Measurements from ENCODE around the gene SYDE1.

SYDE1 gene

DNA sequence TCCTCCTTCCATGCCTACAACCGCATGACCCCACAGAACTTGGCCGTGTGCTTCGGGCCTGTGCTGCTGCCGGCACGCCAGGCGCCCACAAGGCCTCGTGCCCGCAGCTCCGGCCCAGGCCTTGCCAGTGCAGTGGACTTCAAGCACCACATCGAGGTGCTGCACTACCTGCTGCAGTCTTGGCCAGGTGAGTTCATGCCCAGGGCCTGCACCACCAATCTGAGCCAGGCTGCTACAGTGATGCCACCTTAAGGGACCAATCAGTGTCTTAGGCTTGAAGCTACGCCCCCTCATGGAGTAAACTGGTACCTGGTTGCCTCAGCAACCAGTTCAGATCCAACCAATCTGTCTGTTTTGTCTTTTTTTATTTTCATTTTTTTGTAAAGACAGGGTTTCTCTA is 5.2 kb downstream of the SYDE1 start:
- no peaks in the 10 kb centered on the region for H4K20me1 ChIP-seq (ENCODE audit: low read depth, low read length)
- no peaks in the 10 kb centered on the region for H3F3A ChIP-seq (ENCODE audit: insufficient read depth)
- no peaks in the 10 kb centered on the region for H3K36me3 ChIP-seq (ENCODE audit: low read length)
- no peak overlapping the region for H2AFZ ChIP-seq (ENCODE audit: low read depth, low read length, severe bottlenecking)
- no peak overlapping the region for H3K4me2 ChIP-seq (ENCODE audit: low read depth, low read length, poor library complexity, severe bottlenecking)
- no peaks in the 10 kb centered on the region for H3K27me3 ChIP-seq (ENCODE audit: low read length)
- H3K4me3 ChIP-seq (ENCODE audit: insufficient read depth, low read length, poor library complexity, severe bottlenecking), result no peak overlapping the region
- no peaks in the 10 kb centered on the region for H3K9me2 ChIP-seq (replicated peaks; ENCODE audit: insufficient read depth, low read length)
- no peaks in the 10 kb centered on the region for H3K79me2 ChIP-seq (ENCODE audit: insufficient read depth, low read length)
- no peaks in the 10 kb centered on the region for H3K9me3 ChIP-seq (ENCODE audit: insufficient read depth, low read length)
- H3K9ac ChIP-seq (ENCODE audit: low read length), result no peak overlapping the region
- no peak overlapping the region for H3K27ac ChIP-seq (ENCODE audit: low read depth, low read length)
- TF ChIP-seq, protein P1, sequence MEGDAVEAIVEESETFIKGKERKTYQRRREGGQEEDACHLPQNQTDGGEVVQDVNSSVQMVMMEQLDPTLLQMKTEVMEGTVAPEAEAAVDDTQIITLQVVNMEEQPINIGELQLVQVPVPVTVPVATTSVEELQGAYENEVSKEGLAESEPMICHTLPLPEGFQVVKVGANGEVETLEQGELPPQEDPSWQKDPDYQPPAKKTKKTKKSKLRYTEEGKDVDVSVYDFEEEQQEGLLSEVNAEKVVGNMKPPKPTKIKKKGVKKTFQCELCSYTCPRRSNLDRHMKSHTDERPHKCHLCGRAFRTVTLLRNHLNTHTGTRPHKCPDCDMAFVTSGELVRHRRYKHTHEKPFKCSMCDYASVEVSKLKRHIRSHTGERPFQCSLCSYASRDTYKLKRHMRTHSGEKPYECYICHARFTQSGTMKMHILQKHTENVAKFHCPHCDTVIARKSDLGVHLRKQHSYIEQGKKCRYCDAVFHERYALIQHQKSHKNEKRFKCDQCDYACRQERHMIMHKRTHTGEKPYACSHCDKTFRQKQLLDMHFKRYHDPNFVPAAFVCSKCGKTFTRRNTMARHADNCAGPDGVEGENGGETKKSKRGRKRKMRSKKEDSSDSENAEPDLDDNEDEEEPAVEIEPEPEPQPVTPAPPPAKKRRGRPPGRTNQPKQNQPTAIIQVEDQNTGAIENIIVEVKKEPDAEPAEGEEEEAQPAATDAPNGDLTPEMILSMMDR (IDR thresholded peaks at IDR 0.05; ENCODE audit: insufficient read depth, low read length, poor library complexity, severe bottlenecking), result no peak
- no peak for TF ChIP-seq EZH2phosphoT487 (conservative IDR thresholded peaks at IDR 0.05; ENCODE audit: low read length)

DNA sequence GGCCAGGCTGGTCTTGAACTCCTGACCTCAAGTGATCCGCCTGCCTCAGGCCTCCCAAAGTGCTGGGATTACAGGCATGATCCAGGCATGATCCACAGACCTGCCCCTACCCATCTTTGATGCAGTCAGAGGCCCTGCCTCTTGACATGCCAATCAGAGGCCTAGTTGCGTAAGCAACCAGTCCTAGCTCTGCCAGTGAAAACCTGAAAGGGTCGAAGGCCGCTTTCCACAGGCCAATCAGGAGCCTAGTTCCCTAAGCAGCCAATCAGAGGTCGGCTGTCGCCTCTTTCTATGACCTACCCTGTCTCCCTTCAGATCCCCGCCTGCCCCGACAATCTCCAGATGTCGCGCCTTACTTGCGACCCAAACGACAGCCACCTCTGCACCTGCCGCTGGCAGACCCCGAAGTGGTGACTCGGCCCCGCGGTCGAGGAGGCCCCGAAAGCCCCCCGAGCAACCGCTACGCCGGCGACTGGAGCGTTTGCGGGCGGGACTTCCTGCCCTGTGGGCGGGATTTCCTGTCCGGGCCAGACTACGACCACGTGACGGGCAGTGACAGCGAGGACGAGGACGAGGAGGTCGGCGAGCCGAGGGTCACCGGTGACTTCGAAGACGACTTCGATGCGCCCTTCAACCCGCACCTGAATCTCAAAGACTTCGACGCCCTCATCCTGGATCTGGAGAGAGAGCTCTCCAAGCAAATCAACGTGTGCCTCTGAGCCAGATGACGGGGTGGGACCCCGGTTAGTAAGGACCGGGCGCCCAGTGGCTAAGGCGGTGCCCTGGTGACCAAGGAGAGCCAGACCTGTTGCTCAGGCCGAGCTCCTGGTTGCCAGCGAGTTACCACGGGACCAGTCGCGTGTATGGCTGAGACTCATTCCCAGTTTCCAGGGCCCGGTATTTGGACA is 6.3 kb downstream of the SYDE1 start:
- H4K20me1 ChIP-seq (ENCODE audit: low read depth, low read length), result no peaks in the 10 kb centered on the region
- H3F3A ChIP-seq (ENCODE audit: insufficient read depth), result no peaks in the 10 kb centered on the region
- H3K9me2 ChIP-seq (replicated peaks; ENCODE audit: insufficient read depth, low read length), result no peaks in the 10 kb centered on the region
- no peak overlapping the region for H3K4me3 ChIP-seq (ENCODE audit: insufficient read depth, low read length, poor library complexity, severe bottlenecking)
- TF ChIP-seq, protein P1 (IDR thresholded peaks at IDR 0.05; ENCODE audit: insufficient read depth, low read length, poor library complexity, severe bottlenecking), result no peak
- TF ChIP-seq EZH2phosphoT487 (conservative IDR thresholded peaks at IDR 0.05; ENCODE audit: low read length), result no peak
- H2AFZ ChIP-seq (ENCODE audit: low read depth, low read length, severe bottlenecking), result no peak overlapping the region
- H3K36me3 ChIP-seq (ENCODE audit: low read length), result no peaks in the 10 kb centered on the region
- H3K9ac ChIP-seq (ENCODE audit: low read length), result no peak overlapping the region
- H3K9me3 ChIP-seq (ENCODE audit: insufficient read depth, low read length), result no peaks in the 10 kb centered on the region
- H3K4me2 ChIP-seq (ENCODE audit: low read depth, low read length, poor library complexity, severe bottlenecking), result no peak overlapping the region
- no peaks in the 10 kb centered on the region for H3K27me3 ChIP-seq (ENCODE audit: low read length)
- H3K79me2 ChIP-seq (ENCODE audit: insufficient read depth, low read length), result no peaks in the 10 kb centered on the region
- H3K27ac ChIP-seq (ENCODE audit: low read depth, low read length), result no peak overlapping the region

DNA sequence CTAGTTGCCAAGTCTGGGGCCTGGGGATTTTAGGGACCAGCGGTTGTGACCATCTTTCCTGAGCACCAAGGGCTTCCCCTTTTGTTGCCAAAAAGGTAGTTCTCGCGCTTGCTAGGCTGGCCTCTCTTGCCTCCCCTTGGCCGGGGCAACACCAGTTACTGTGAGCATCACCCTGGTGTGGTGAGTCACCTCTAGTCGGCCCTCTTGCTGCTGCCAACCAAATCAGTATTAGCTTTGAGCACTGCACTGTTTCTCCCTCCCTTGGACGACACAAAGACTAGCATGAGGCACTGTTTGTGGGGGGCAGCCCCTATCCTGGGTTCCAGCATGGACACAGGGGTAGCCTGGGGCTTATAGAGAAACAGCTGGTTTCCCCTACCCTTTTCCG is 6.9 kb downstream of the SYDE1 start:
- TF ChIP-seq, protein P1 (IDR thresholded peaks at IDR 0.05; ENCODE audit: insufficient read depth, low read length, poor library complexity, severe bottlenecking), result no peak
- TF ChIP-seq EZH2phosphoT487 (conservative IDR thresholded peaks at IDR 0.05; ENCODE audit: low read length), result no peak
- Histone ChIP-seq H3K36me3 (ENCODE audit: low read length) (0 out of 2 replicates have a peak, but pooled peaks cover 5% of the 10 kb centered on the region), H3K9ac (ENCODE audit: low read length) (no peak overlapping the region), H3K79me2 (ENCODE audit: insufficient read depth, low read length) (no peaks in the 10 kb centered on the region), H4K20me1 (ENCODE audit: low read depth, low read length) (no peaks in the 10 kb centered on the region), H3K9me3 (ENCODE audit: insufficient read depth, low read length) (no peaks in the 10 kb centered on the region), H2AFZ (ENCODE audit: low read depth, low read length, severe bottlenecking) (no peak overlapping the region), H3K4me3 (ENCODE audit: insufficient read depth, low read length, poor library complexity, severe bottlenecking) (no peak overlapping the region), H3K27me3 (ENCODE audit: low read length) (no peaks in the 10 kb centered on the region), H3K9me2 (replicated peaks; ENCODE audit: insufficient read depth, low read length) (no peaks in the 10 kb centered on the region), H3K4me2 (ENCODE audit: low read depth, low read length, poor library complexity, severe bottlenecking) (no peak overlapping the region), H3F3A (ENCODE audit: insufficient read depth) (no peaks in the 10 kb centered on the region), H3K27ac (ENCODE audit: low read depth, low read length) (no peak overlapping the region)
